EH (cell line): Measurements from ENCODE around the gene CRLF1.

Source experiments
- DNase-seq: peaks from one replicate; pipeline ENCODE4 v3.0.0-alpha.2; 2015; ENCODE audit warnings: low read depth

Gene CRLF1

DNA sequence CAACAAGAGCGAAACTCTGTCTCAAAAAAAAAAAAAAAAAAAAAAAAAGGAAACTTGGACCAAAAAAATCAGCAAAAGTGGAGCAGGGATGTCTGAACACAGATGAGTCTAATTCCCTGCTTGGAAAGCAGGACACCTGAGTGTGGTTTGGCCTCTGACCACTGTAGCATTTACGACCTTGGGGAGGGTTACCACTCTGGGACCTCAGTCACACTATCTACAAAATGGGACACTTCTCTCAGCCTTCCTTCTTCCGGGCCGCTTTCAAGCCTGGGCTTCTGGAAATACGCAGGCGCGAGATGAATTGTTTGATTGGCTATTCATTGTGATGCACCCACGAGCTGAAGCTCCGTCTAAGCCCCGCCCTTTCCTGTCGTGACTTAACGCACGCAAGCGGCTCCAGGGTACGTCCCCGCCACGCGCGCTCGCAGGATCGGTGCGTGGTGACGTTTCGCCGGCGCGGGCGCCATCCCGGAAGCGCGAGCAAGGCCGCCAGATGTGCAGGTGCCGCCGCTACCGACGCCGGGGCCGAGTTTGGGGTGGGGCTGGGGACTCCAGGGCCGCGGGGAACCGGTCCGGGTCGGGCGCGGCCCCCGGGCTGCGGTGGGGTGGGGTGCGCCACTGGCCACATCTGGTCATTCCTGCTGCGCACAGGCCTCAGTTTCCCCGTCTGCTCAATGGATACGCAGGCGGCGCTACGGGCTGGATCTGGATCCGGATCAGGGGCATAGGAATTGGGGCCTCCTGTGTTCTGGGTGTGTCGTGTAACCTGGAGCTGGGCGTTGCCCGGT, 49.0 kb downstream of the CRLF1 start, which contains the start of gene KXD1:
KXD1 (plus strand) TSS at position 460 of the 791 bp plus-strand sequence. CDS start 4,187 bp downstream, outside the sequence.
- peak; percentile 99 for DNase-seq

GRCh38 chr19:18551631-18552030, 55.0 kb downstream of the CRLF1 start:
- no peak for DNase-seq

- peak; percentile 78 for DNase-seq
Observed at GRCh38 chr19:18543814-18544475, 62.7 kb downstream of the CRLF1 start.
